ENCODE data around the gene TEKT5. TPM values are rescaled to one million over a fixed set of nuclear protein-coding genes. Genes with fewer than 3 reads are reported as not detected.
"Not testable (repeated sequence)": the region's sequence is repeated elsewhere in the genome, so short reads cannot be mapped to it uniquely, and the experiment has no call there.

Gene TEKT5
- total RNA-seq, 6 experiments from 2014 or later: 0.20 to 1.3 (median 0.69) TPM; not detected in 2

- Histone ChIP-seq H3K9me3 (no peaks in the 10 kb centered on the region), H3K27me3 (no peaks in the 10 kb centered on the region), H3K36me3 (no peaks in the 10 kb centered on the region), H3K4me1 (peaks cover 0 to 12% (median 2%) of the 10 kb centered on the region in 4 donors), H3K27ac (no peak overlapping the region), H3K4me3 (no peak overlapping the region)
- intact Hi-C loops (cut with DNase I): no loop called here
- ATAC-seq: no peak
- no peak for TF ChIP-seq POLR2A (IDR thresholded peaks at IDR 0.05)
- TF ChIP-seq, protein P1, sequence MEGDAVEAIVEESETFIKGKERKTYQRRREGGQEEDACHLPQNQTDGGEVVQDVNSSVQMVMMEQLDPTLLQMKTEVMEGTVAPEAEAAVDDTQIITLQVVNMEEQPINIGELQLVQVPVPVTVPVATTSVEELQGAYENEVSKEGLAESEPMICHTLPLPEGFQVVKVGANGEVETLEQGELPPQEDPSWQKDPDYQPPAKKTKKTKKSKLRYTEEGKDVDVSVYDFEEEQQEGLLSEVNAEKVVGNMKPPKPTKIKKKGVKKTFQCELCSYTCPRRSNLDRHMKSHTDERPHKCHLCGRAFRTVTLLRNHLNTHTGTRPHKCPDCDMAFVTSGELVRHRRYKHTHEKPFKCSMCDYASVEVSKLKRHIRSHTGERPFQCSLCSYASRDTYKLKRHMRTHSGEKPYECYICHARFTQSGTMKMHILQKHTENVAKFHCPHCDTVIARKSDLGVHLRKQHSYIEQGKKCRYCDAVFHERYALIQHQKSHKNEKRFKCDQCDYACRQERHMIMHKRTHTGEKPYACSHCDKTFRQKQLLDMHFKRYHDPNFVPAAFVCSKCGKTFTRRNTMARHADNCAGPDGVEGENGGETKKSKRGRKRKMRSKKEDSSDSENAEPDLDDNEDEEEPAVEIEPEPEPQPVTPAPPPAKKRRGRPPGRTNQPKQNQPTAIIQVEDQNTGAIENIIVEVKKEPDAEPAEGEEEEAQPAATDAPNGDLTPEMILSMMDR (IDR thresholded peaks at IDR 0.05): no peak
- DNase-seq: no peak
- WGBS (ENCODE audit: insufficient coverage, low coverage, low lambda C conversion rate, missing lambda C conversion rate): 69% methylated on average over 2 of the region's 3 CpGs
Measured at GRCh38 chr16:10640934-10641333, 53.8 kb downstream of the TEKT5 start.

- Histone ChIP-seq H3K4me3 (no peak overlapping the region), H3K4me1 (no peaks in the 10 kb centered on the region), H3K9me3 (no peaks in the 10 kb centered on the region), H3K27me3 (no peaks in the 10 kb centered on the region), H3K27ac (no peak overlapping the region), H3K36me3 (no peaks in the 10 kb centered on the region)
- no peak for DNase-seq
- TF ChIP-seq, protein P1 (IDR thresholded peaks at IDR 0.05): no peak
- no peak for TF ChIP-seq POLR2A (IDR thresholded peaks at IDR 0.05)
- ATAC-seq: no peak
- intact Hi-C loops (cut with DNase I): no loop called here
- WGBS (ENCODE audit: insufficient coverage, low coverage, low lambda C conversion rate, missing lambda C conversion rate): 53% methylated on average over 5 of the region's 6 CpGs
Measured at GRCh38 chr16:10638101-10638500, 56.6 kb downstream of the TEKT5 start.

DNA sequence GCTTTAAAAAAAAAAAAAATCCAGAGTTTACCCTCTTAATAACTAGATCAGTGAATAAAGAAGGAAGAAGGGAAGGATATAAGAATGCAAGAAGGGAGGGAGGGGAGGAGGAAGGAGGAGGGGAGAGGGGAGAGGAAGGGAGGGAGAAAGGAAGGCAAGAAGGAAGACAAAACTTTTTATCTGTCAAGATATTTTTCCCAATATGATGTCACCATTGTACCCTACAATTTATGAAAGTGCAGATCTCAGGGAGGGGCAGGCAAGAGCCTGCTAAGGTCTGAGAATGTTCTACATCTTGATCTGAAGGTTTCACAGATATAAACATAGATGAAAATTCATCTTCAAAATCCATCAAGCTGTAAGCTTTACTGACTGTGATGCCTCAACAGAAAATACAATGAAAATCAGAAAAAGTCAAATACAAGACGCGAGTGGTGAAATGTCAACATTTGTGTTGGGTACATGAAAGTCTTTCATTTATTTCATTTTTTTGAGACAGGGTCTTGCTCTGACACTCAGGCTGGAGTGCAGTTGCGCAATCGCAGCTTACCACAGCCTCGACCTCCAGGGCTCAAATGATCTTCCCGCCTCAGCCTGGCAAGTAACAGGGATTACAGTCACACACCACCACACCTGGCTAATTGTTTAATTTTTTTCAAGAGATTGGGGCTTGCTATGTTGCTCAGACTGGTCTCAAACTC lies 57.2 kb downstream of the TEKT5 start:
- H3K4me1 ChIP-seq: no peaks in the 10 kb centered on the region
- H3K36me3 ChIP-seq: no peaks in the 10 kb centered on the region
- 67% methylated on average over 6 of the region's 6 CpGs for WGBS (ENCODE audit: insufficient coverage, low coverage, low lambda C conversion rate, missing lambda C conversion rate)
- no peaks in the 10 kb centered on the region for H3K9me3 ChIP-seq
- H3K27me3 ChIP-seq: no peaks in the 10 kb centered on the region
- intact Hi-C loops (cut with DNase I): no loop called here
- ATAC-seq (no peak), DNase-seq (no peak)
- H3K4me3 ChIP-seq: no peak overlapping the region
- H3K27ac ChIP-seq: no peak overlapping the region
- TF ChIP-seq POLR2A (IDR thresholded peaks at IDR 0.05): no peak
- TF ChIP-seq, protein P1 (IDR thresholded peaks at IDR 0.05): no peak

DNA sequence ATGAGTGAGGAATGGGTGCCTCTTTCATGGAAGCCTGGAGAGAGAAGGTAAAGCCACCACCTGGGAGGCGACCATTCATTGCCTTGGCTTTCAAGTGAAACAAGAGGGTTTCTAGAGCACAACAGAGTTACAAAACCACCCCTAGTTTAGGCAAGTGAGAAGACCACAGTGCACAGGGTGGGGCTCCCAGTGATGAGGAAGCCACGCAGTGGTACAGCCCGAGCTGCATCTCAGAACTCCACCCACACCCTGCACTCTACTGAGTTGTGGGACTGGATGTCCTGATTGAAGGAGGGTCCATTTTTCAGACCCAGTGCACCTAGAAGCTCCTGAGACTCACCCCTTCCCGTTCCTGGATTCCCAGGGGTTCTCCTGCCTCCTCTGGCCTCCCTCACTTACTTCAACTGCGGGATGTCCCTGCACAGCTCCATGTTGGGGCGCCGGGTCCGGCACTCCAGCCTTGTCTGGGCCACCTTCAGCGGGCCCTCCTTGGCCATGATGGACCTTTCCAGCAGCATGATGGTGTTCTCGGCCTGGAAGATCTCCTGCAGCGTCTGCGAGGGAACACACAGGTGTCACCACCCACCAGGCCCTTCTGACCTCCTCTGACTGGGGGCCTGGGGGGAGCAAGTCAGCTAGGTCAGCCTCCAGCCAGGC lies 59.2 kb downstream of the TEKT5 start:
- Histone ChIP-seq H3K27ac (no peak overlapping the region), H3K9me3 (no peaks in the 10 kb centered on the region), H3K36me3 (no peaks in the 10 kb centered on the region), H3K27me3 (no peaks in the 10 kb centered on the region), H3K4me1 (no peaks in the 10 kb centered on the region), H3K4me3 (no peak overlapping the region)
- intact Hi-C loops (cut with DNase I): no loop called here
- DNase-seq (no peak), ATAC-seq (peak in 1 of 4 donors; percentile 20)
- TF ChIP-seq, protein P1 (IDR thresholded peaks at IDR 0.05): no peak
- TF ChIP-seq POLR2A (IDR thresholded peaks at IDR 0.05): no peak
- WGBS (ENCODE audit: insufficient coverage, low coverage, low lambda C conversion rate, missing lambda C conversion rate): 84% methylated on average over 7 of the region's 12 CpGs

DNA sequence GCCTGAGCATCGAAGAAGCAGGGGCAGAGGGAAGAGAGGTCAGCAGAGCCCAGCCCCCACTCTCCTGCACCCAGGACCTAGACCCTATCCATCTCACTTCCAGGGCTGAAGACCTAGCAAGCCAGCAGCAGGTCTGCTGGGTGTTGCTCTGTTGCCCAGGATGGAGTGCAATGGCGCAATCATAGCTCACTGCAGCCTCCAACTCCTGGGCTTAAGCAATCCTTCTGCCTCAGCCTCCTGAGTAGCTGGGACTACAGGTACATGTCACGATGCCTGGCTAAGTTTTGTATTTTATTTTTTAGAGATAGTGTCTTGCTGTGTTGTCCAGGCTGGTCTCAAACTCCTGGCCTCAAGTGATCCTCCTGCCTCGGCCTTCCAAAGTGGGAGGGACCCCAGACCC lies 61.3 kb downstream of the TEKT5 start:
- H3K4me1 ChIP-seq; H3K27ac ChIP-seq; H3K36me3 ChIP-seq; H3K9me3 ChIP-seq; H3K27me3 ChIP-seq; intact Hi-C loops (cut with DNase I); H3K4me3 ChIP-seq; ATAC-seq; DNase-seq: not testable (repeated sequence)
- 100% methylated on average over 1 of the region's 4 CpGs for WGBS (ENCODE audit: insufficient coverage, low coverage, low lambda C conversion rate, missing lambda C conversion rate)

Measured in right lobe of liver (tissue), 6 donors.